Neuronal stem cell (in vitro differentiated cells): Measurements from ENCODE around the gene SLC2A5. TPM values are rescaled to one million over a fixed set of nuclear protein-coding genes. Genes with fewer than 3 reads are reported as not detected.

Source experiments
- small RNA-seq: library from polyadenylated mRNA; stranded (forward); fragments of <200 nt; extraction: miRNeasy Mini kit (QIAGEN cat#:217004); gene quantifications from one replicate; pipeline ENCODE3, GENCODE V24; 2013; ENCODE audit not compliant: insufficient read depth

SLC2A5 gene

Small RNAs within 50 kb of the gene (small RNA-seq; reads per million reads assigned to genes)
- not detected for gene RF00424
